Keratinocyte (primary cell): ENCODE results near the gene ARID1B. TPM values are rescaled to one million over a fixed set of nuclear protein-coding genes. Genes with fewer than 3 reads are reported as not detected.

ENCODE experiments used
- DNase-seq: peaks from one replicate; pipeline ENCODE4 v3.0.0-alpha.2; 2011; ENCODE audit warnings: low read depth, missing footprints, low spot score
- FAIRE-seq: peaks from 2 replicates; lab custom pipeline; 2011; peaks lifted over from hg19 to GRCh38; lab: Jason Lieb, UNC
- H2AFZ ChIP-seq: 2 replicates; pipeline ENCODE4 v1.6.0; 2012; ENCODE audit warnings: low read length, control low read depth, inconsistent platforms; ENCODE audit not compliant: control insufficient read depth
- H3K27ac ChIP-seq: 2 replicates; pipeline ENCODE4 v1.5.1; 2011; ENCODE audit warnings: low read length; ENCODE audit not compliant: control insufficient read depth, insufficient read depth
- H3K27me3 ChIP-seq: 3 replicates; pipeline ENCODE4 v1.6.0; 2011; ENCODE audit warnings: low read length; ENCODE audit not compliant: control insufficient read depth, insufficient read depth; ENCODE audit errors: extremely low read depth
- H3K36me3 ChIP-seq, 2 experiments: 2 replicates in 1 of 2; 3 replicates in 1 of 2; pipeline ENCODE4 v1.5.1; 2011; ENCODE audit warnings: low read length in 2 of 2, mild to moderate bottlenecking in 1 of 2; ENCODE audit not compliant: control insufficient read depth in 2 of 2, insufficient read depth in 2 of 2; ENCODE audit errors: extremely low read depth in 1 of 2
- H3K4me1 ChIP-seq: 3 replicates; pipeline ENCODE4 v1.5.1; 2011; ENCODE audit warnings: low read length; ENCODE audit not compliant: control insufficient read depth, insufficient read depth; ENCODE audit errors: extremely low read depth
- H3K4me2 ChIP-seq: 3 replicates; pipeline ENCODE4 v1.6.0; 2011; ENCODE audit warnings: low read depth, low read length; ENCODE audit not compliant: control insufficient read depth, insufficient read depth; ENCODE audit errors: extremely low read depth
- H3K4me3 ChIP-seq, 3 experiments: fragments of 200-600 bp in 1 of 3; sonication (generic) in 1 of 3; 2 replicates in 2 of 3; 3 replicates in 1 of 3; pipeline ENCODE4 v1.5.1; 2011 to 2016; ENCODE audit warnings: low read length in 3 of 3, mild to moderate bottlenecking in 3 of 3, control low read depth in 2 of 3, inconsistent platforms in 1 of 3, low read depth in 1 of 3, mixed read lengths in 1 of 3, mixed run types in 1 of 3, moderate library complexity in 1 of 3; ENCODE audit not compliant: control insufficient read depth in 2 of 3, insufficient read depth in 2 of 3; ENCODE audit errors: extremely low read depth in 1 of 3
- H3K79me2 ChIP-seq: 2 replicates; pipeline ENCODE4 v1.6.0; 2012; ENCODE audit warnings: low read length; ENCODE audit not compliant: control insufficient read depth, insufficient read depth
- H3K9ac ChIP-seq: 3 replicates; pipeline ENCODE4 v1.6.0; 2011; ENCODE audit warnings: low read length; ENCODE audit not compliant: control insufficient read depth, insufficient read depth; ENCODE audit errors: extremely low read depth
- H3K9me1 ChIP-seq: 3 replicates; pipeline ENCODE4 v1.6.0; 2011; ENCODE audit warnings: low read length; ENCODE audit not compliant: control insufficient read depth, insufficient read depth; ENCODE audit errors: extremely low read depth
- H3K9me3 ChIP-seq: 2 replicates; pipeline ENCODE4 v1.5.1; 2012; ENCODE audit warnings: low read depth, low read length; ENCODE audit not compliant: control insufficient read depth
- H4K20me1 ChIP-seq: 3 replicates; pipeline ENCODE4 v1.6.0; 2011; ENCODE audit warnings: low read length; ENCODE audit not compliant: control insufficient read depth, insufficient read depth; ENCODE audit errors: extremely low read depth
- CTCF ChIP-seq, 3 experiments: IDR thresholded peaks in 1 of 3; conservative IDR thresholded peaks in 1 of 3; optimal IDR thresholded peaks in 1 of 3; 2 replicates in 2 of 3; 3 replicates in 1 of 3; pipeline versions ENCODE3 to v1.5.1; 2011; ENCODE audit warnings: low read length in 3 of 3, mild to moderate bottlenecking in 3 of 3, moderate library complexity in 2 of 3, control low read depth in 1 of 3, inconsistent platforms in 1 of 3; ENCODE audit not compliant: insufficient read depth in 2 of 3; ENCODE audit errors: extremely low read depth in 1 of 3
- EZH2 ChIP-seq: IDR thresholded peaks from one replicate; pipeline ENCODE4 v1.6.1; 2012; ENCODE audit warnings: inconsistent platforms, mild to moderate bottlenecking, low read length, moderate library complexity
- dilution Hi-C: fragments of 300-500 bp; cut with MboI; formaldehyde crosslinking; loops from one replicate; pipeline ENCODE4 v1.7.0; 2020; ENCODE audit warnings: low sequenced_read_pairs; ENCODE audit not compliant: extremely low pct_ligation_motif_present
- polyA plus RNA-seq, 5 experiments: library from polyadenylated mRNA; depleted of rRNA in 3 of 5; stranded (reverse) in 3 of 5; stranded (forward) in 1 of 5; unstranded in 1 of 5; fragments of >200 nt; gene quantifications; 1 replicate in 1 of 5; 2 replicates in 3 of 5; 3 replicates in 1 of 5; pipeline versions ENCODE4 v1.2.1 to v1.2.3, GENCODE V29; 2011 to 2012; ENCODE audit warnings: missing spikeins in 2 of 5, low read depth in 1 of 5, low replicate concordance in 1 of 5

The ARID1B gene
- polyA plus RNA-seq, 1 donor (not counting 4 experiments of a cell fraction or from before 2014, with no cell fraction given) = 14.9 TPM

DNA sequence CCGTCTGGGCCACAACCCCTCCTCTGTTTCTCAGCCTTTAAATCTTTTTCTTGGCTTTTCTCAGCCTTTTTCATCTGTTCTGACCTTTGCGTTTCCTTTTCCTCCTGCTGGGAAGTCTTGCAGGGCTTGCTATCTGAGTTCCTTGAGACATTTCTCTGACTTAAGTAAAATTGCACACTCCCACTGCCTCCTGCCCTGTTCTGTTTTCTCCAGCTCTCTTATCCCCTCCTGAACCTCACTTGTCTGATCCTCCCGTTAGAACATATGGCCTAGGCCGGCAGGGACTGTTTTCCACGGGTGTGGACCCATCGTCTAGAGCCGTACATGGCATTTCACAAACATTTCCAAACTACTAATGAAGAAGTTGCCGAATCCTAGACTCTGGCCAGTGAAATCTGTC is 63.0 kb downstream of the ARID1B start:
- dilution Hi-C loops = no loop called here

GRCh38 chr6:156840606-156841005 is 63.4 kb downstream of the ARID1B start:
- no peak overlapping the region for H3K4me2 ChIP-seq
- H2AFZ ChIP-seq = no peak overlapping the region
- no peak overlapping the region for H3K9ac ChIP-seq
- H3K4me3 ChIP-seq = no peak overlapping the region
- dilution Hi-C loops = no loop called here
- no peaks in the 10 kb centered on the region for H3K27me3 ChIP-seq
- H3K36me3 ChIP-seq = no peaks in the 10 kb centered on the region
- DNase-seq = no peak
- TF ChIP-seq EZH2 (no peak), CTCF (optimal IDR thresholded peaks at IDR 0.05 in 1 of 3, IDR thresholded peaks at IDR 0.05 in 1 of 3, conservative IDR thresholded peaks at IDR 0.05 in 1 of 3; ENCODE audit: extremely low read depth in 1 of 3, insufficient read depth in 2 of 3, low read length in 3 of 3) (no peak)
- H3K79me2 ChIP-seq = peaks cover 52% of the 10 kb centered on the region
- H3K9me3 ChIP-seq = no peaks in the 10 kb centered on the region
- no peak for FAIRE-seq
- no peak overlapping the region for H3K27ac ChIP-seq
- H3K9me1 ChIP-seq = no peaks in the 10 kb centered on the region
- H4K20me1 ChIP-seq = peaks cover 3% of the 10 kb centered on the region
- H3K4me1 ChIP-seq = peaks cover 7% of the 10 kb centered on the region

More for the DNA sequence above, 63.0 kb downstream of the ARID1B start:
- Histone ChIP-seq H3K79me2 (peaks cover 47% of the 10 kb centered on the region), H4K20me1 (peaks cover under 1% of the 10 kb centered on the region), H3K4me1 (peaks cover 5% of the 10 kb centered on the region), H3K4me2 (no peak overlapping the region), H3K36me3 (no peaks in the 10 kb centered on the region), H3K9me3 (no peaks in the 10 kb centered on the region), H3K27me3 (no peaks in the 10 kb centered on the region), H3K4me3 (no peak overlapping the region), H2AFZ (no peak overlapping the region), H3K9me1 (no peaks in the 10 kb centered on the region), H3K27ac (no peak overlapping the region), H3K9ac (no peak overlapping the region)
- FAIRE-seq = no peak
- DNase-seq = no peak
- TF ChIP-seq CTCF (optimal IDR thresholded peaks at IDR 0.05 in 1 of 3, IDR thresholded peaks at IDR 0.05 in 1 of 3, conservative IDR thresholded peaks at IDR 0.05 in 1 of 3; ENCODE audit: extremely low read depth in 1 of 3, insufficient read depth in 2 of 3, low read length in 3 of 3) (no peak), EZH2 (no peak)
